GM12878 (cell line): ENCODE measurements around the gene PIEZO2. TPM values are rescaled to one million over a fixed set of nuclear protein-coding genes. Genes with fewer than 3 reads are reported as not detected.
A peak's percentile ranks its signal among the peaks of the same experiment; 100 is the strongest.

Source experiments
- BCLAF1 ChIP-seq: fragments of 450-650 bp; IDR thresholded peaks from 2 replicates; pipeline ENCODE4 v1.6.1; 2017; ENCODE audit warnings: antibody characterized with exemption, mild to moderate bottlenecking, moderate library complexity
- CBX3 ChIP-seq: fragments of 200-600 bp; sonication (generic); IDR thresholded peaks from 2 replicates; pipeline ENCODE4 v1.6.1; 2016; ENCODE audit warnings: low read depth, borderline replicate concordance
- CHD1 ChIP-seq: IDR thresholded peaks from 2 replicates; pipeline ENCODE4 v1.6.1; 2012; ENCODE audit warnings: low read depth, low read length, improper control_type of control experiment
- CHD4 ChIP-seq: fragments of 200-600 bp; sonication (generic); IDR thresholded peaks from 2 replicates; pipeline ENCODE4 v1.6.1; 2016; ENCODE audit warnings: mild to moderate bottlenecking
- CREM ChIP-seq: IDR thresholded peaks from 2 replicates; pipeline ENCODE4 v1.6.1; 2014; ENCODE audit warnings: antibody characterized with exemption, low read depth
- HSF1 ChIP-seq: fragments of 150-350 bp; IDR thresholded peaks from 2 replicates; pipeline ENCODE4 v1.6.1; 2014; ENCODE audit warnings: mild to moderate bottlenecking, low read depth, low read length
- KDM1A ChIP-seq: fragments of 200-600 bp; sonication (generic); IDR thresholded peaks from 2 replicates; pipeline ENCODE4 v1.6.1; 2016; ENCODE audit warnings: borderline replicate concordance
- MEF2B ChIP-seq: fragments of 450-650 bp; IDR thresholded peaks from 2 replicates; pipeline ENCODE4 v1.6.1; 2018; ENCODE audit warnings: mild to moderate bottlenecking, moderate library complexity; ENCODE audit not compliant: partially characterized antibody, poor library complexity, severe bottlenecking
- NFIC ChIP-seq: IDR thresholded peaks from 2 replicates; pipeline ENCODE4 v1.6.1; 2012; ENCODE audit warnings: low read depth, mild to moderate bottlenecking, inconsistent platforms, low read length, moderate library complexity
- NFYB ChIP-seq: IDR thresholded peaks from 2 replicates; pipeline ENCODE4 v1.6.1; 2011; ENCODE audit warnings: low read depth, mild to moderate bottlenecking, low read length, improper control_type of control experiment, moderate library complexity; ENCODE audit not compliant: insufficient read depth
- NR2C1 ChIP-seq: fragments of 450-650 bp; IDR thresholded peaks from 2 replicates; pipeline ENCODE4 v1.6.1; 2017; ENCODE audit warnings: antibody characterized with exemption, mild to moderate bottlenecking, moderate library complexity
- NR2C2 ChIP-seq: IDR thresholded peaks from 2 replicates; pipeline ENCODE4 v1.6.1; 2011; ENCODE audit warnings: borderline replicate concordance, low read depth; ENCODE audit not compliant: control insufficient read depth, insufficient read length
- POLR2AphosphoS2 ChIP-seq: IDR thresholded peaks from 2 replicates; pipeline ENCODE4 v1.6.1; 2011; ENCODE audit warnings: low read depth, mild to moderate bottlenecking, low read length, improper control_type of control experiment, moderate library complexity
- RB1 ChIP-seq: fragments of 450-650 bp; formaldehyde crosslinking; IDR thresholded peaks from 2 replicates; pipeline ENCODE4 v1.6.1; 2017; ENCODE audit warnings: mild to moderate bottlenecking, borderline replicate concordance
- RFX5 ChIP-seq: IDR thresholded peaks from 2 replicates; pipeline ENCODE4 v1.6.1; 2011; ENCODE audit warnings: low read depth, low read length, improper control_type of control experiment
- SIX5 ChIP-seq: IDR thresholded peaks from 2 replicates; pipeline ENCODE4 v1.6.1; 2011; ENCODE audit warnings: mild to moderate bottlenecking, low read depth, low read length, moderate library complexity; ENCODE audit not compliant: severe bottlenecking
- SUPT20H ChIP-seq: IDR thresholded peaks from 2 replicates; pipeline ENCODE4 v1.6.1; 2011; ENCODE audit warnings: low read depth, mild to moderate bottlenecking, low read length, moderate library complexity, borderline replicate concordance; ENCODE audit not compliant: control insufficient read depth
- polyA plus RNA-seq, 11 experiments: library from polyadenylated mRNA; depleted of rRNA in 4 of 11; unstranded in 6 of 11; stranded (reverse) in 5 of 11; fragments of >200 nt; fragmentation: Nextera tagmentation in 4 of 11; fragmentation: Illumina TruSeq in 1 of 11; extraction: Ambion mirVana in 4 of 11; extraction: Trizol in 1 of 11; gene quantifications; 1 replicate in 1 of 11; 2 replicates in 10 of 11; pipeline versions ENCODE4 v1.2.1 to v1.2.3, GENCODE V29; 2011 to 2016; ENCODE audit warnings: inconsistent platforms in 2 of 11, missing spikeins in 2 of 11, low read depth in 1 of 11
- total RNA-seq, 4 experiments: library from RNA; depleted of rRNA in 3 of 4; stranded (reverse); fragments of >200 nt in 3 of 4; fragmentation: Illumina TruSeq in 1 of 4; extraction: Trizol in 1 of 4; gene quantifications; 2 replicates each; pipeline versions ENCODE4 v1.2.1 to v1.2.3, GENCODE V29; 2013 to 2021
- TF ChIP-seq, protein P1 (sequence below): IDR thresholded peaks from 2 replicates; pipeline ENCODE4 v1.6.1; 2011; ENCODE audit warnings: low read depth, mild to moderate bottlenecking, low read length, moderate library complexity, borderline replicate concordance; ENCODE audit errors: extremely low read depth
- TF ChIP-seq, protein P2 (sequence below): IDR thresholded peaks from 2 replicates; pipeline ENCODE4 v1.6.1; 2012; ENCODE audit warnings: mild to moderate bottlenecking, low read depth, low read length
- TF ChIP-seq, protein P3 (sequence below): fragments of 450-650 bp; IDR thresholded peaks from 2 replicates; pipeline ENCODE4 v1.6.1; 2018; ENCODE audit warnings: mild to moderate bottlenecking, low read depth, moderate library complexity; ENCODE audit not compliant: partially characterized antibody

The PIEZO2 gene
- total and polyA plus RNA-seq, 10 of the 15 experiments (the other 5 are each of a cell fraction or from before 2014, with no cell fraction given): 6.7 to 42.3 (median 27.4) TPM

- peak; percentile 55; the same call in 1 of the 2 replicates for TF ChIP-seq NFIC
- no peak for TF ChIP-seq MEF2B
- no peak for TF ChIP-seq KDM1A
- TF ChIP-seq HSF1: no peak
- peak; percentile 30; the same call in 1 of the 2 replicates for TF ChIP-seq CREM
- TF ChIP-seq, protein P1, sequence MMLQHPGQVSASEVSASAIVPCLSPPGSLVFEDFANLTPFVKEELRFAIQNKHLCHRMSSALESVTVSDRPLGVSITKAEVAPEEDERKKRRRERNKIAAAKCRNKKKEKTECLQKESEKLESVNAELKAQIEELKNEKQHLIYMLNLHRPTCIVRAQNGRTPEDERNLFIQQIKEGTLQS: no peak
- no peak for TF ChIP-seq NFYB
- TF ChIP-seq POLR2AphosphoS2: no peak
- TF ChIP-seq SIX5: no peak
- TF ChIP-seq, protein P2, sequence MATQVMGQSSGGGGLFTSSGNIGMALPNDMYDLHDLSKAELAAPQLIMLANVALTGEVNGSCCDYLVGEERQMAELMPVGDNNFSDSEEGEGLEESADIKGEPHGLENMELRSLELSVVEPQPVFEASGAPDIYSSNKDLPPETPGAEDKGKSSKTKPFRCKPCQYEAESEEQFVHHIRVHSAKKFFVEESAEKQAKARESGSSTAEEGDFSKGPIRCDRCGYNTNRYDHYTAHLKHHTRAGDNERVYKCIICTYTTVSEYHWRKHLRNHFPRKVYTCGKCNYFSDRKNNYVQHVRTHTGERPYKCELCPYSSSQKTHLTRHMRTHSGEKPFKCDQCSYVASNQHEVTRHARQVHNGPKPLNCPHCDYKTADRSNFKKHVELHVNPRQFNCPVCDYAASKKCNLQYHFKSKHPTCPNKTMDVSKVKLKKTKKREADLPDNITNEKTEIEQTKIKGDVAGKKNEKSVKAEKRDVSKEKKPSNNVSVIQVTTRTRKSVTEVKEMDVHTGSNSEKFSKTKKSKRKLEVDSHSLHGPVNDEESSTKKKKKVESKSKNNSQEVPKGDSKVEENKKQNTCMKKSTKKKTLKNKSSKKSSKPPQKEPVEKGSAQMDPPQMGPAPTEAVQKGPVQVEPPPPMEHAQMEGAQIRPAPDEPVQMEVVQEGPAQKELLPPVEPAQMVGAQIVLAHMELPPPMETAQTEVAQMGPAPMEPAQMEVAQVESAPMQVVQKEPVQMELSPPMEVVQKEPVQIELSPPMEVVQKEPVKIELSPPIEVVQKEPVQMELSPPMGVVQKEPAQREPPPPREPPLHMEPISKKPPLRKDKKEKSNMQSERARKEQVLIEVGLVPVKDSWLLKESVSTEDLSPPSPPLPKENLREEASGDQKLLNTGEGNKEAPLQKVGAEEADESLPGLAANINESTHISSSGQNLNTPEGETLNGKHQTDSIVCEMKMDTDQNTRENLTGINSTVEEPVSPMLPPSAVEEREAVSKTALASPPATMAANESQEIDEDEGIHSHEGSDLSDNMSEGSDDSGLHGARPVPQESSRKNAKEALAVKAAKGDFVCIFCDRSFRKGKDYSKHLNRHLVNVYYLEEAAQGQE: no peak
- TF ChIP-seq BCLAF1: no peak
- TF ChIP-seq RB1: no peak
- TF ChIP-seq NR2C1: no peak
- TF ChIP-seq CHD1: no peak
- TF ChIP-seq CBX3: no peak
- no peak for TF ChIP-seq SUPT20H
- TF ChIP-seq, protein P3, sequence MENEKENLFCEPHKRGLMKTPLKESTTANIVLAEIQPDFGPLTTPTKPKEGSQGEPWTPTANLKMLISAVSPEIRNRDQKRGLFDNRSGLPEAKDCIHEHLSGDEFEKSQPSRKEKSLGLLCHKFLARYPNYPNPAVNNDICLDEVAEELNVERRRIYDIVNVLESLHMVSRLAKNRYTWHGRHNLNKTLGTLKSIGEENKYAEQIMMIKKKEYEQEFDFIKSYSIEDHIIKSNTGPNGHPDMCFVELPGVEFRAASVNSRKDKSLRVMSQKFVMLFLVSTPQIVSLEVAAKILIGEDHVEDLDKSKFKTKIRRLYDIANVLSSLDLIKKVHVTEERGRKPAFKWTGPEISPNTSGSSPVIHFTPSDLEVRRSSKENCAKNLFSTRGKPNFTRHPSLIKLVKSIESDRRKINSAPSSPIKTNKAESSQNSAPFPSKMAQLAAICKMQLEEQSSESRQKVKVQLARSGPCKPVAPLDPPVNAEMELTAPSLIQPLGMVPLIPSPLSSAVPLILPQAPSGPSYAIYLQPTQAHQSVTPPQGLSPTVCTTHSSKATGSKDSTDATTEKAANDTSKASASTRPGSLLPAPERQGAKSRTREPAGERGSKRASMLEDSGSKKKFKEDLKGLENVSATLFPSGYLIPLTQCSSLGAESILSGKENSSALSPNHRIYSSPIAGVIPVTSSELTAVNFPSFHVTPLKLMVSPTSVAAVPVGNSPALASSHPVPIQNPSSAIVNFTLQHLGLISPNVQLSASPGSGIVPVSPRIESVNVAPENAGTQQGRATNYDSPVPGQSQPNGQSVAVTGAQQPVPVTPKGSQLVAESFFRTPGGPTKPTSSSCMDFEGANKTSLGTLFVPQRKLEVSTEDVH: no peak
- no peak for TF ChIP-seq CHD4
- no peak for TF ChIP-seq RFX5
- TF ChIP-seq NR2C2: no peak
Measured at GRCh38 chr18:11034884-11035283, 114.5 kb downstream of the PIEZO2 start (continued).
